ENCODE results near the gene MGAM2. TPM values are rescaled to one million over a fixed set of nuclear protein-coding genes. Genes with fewer than 3 reads are reported as not detected.

MGAM2 gene
- total RNA-seq, 3 donors from 2014 or later (not counting 1 experiment from before 2014, with no cell fraction given) = 0.73 to 1.9 (median 1.1) TPM

DNA sequence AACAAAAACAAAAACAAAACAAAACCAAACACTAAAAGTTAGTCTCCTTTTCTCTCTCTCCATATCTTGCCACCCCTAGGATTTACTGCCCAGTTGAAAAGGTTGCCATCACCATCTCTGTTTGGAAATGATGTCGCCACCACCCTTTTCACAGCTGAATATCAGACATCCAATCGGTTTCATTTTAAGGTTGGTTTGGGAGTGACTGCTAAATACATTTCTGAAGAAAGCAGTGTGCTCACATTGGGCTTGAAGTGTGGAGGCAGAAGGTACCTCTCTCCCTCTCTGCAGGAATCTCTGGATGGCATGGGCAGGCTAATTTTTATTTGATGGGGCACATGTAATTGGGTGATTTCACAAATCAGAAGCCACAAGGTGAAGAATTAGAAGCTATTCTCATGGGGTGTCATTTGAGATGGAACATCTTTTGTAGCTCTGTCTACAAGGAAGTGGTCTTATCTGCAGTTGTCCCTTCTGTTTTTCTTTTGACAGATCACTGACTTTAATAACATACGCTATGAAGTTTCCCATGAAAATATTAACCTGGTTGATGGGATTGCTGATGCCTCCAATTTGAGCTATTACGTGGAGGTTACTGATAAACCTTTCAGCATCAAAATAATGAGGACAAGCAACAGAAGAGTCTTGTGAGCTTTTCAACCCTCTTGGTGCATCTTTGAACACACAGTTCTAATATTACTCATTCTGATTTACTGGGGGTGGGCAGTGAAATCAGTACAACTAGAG lies 20.1 kb downstream of the MGAM2 start:
- no peak overlapping the region for H3K27ac ChIP-seq (ENCODE audit: low read length)
- Mint-ChIP-seq H3K27ac (no peak overlapping the region), H3K9me3 (no peaks in the 10 kb centered on the region), H3K4me3 (no peak overlapping the region), H3K27me3 (ENCODE audit: low read depth in 2 of 2) (peaks cover 0 to 2% of the 10 kb centered on the region in 2 donors), H3K36me3 (no peaks in the 10 kb centered on the region), H3K4me1 (no peaks in the 10 kb centered on the region)
- H3K4me1 ChIP-seq (ENCODE audit: control insufficient read depth, insufficient read depth, low read length) = no peaks in the 10 kb centered on the region
- peak in 1 of 3 donors; percentile 15 for ATAC-seq
- H3K36me3 ChIP-seq (ENCODE audit: control insufficient read depth, insufficient read depth, low read length) = no peaks in the 10 kb centered on the region
- no peaks in the 10 kb centered on the region for H3K27me3 ChIP-seq (ENCODE audit: control insufficient read depth, insufficient read depth, low read length)
- 94% methylated on average over 3 of the region's 4 CpGs for WGBS (ENCODE audit: insufficient coverage)
- H3K9me3 ChIP-seq (ENCODE audit: control insufficient read depth, insufficient read depth, low read length) = no peaks in the 10 kb centered on the region
- no peak overlapping the region for H3K4me3 ChIP-seq (ENCODE audit: low read length)
- TF ChIP-seq CTCF (IDR thresholded peaks at IDR 0.05) = no peak
- no peak for DNase-seq
- intact Hi-C loops (cut with micrococcal nuclease) = no loop called here

DNA sequence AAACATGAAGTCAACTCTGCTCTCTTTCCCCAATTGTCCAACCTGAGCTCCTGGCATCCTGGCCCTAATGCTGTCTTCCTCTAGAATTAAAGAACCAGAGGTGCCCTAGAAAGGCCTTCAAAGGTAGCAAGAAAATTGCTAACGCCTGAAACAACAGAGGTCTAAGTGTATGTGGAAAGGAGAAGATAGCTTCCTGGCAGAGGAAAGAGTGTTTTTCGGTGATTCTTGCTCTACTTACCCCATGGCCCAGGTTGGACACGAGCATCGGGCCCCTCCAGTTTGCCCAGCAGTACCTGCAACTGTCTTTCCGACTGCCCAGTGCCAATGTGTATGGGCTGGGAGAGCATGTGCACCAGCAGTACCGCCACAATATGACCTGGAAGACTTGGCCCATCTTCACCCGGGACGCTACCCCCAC lies 22.2 kb downstream of the MGAM2 start:
- no peaks in the 10 kb centered on the region for H3K36me3 Mint-ChIP-seq
- WGBS (ENCODE audit: insufficient coverage) = 96% methylated on average over 8 of the region's 8 CpGs

GRCh38 chr7:142134909-142135308 lies 23.4 kb downstream of the MGAM2 start:
- no peak overlapping the region for H3K27ac Mint-ChIP-seq
- intact Hi-C loops (cut with micrococcal nuclease) = no loop called here
- H3K4me1 ChIP-seq (ENCODE audit: control insufficient read depth, insufficient read depth, low read length) = no peaks in the 10 kb centered on the region
- TF ChIP-seq CTCF (IDR thresholded peaks at IDR 0.05) = no peak
- H3K27me3 Mint-ChIP-seq (ENCODE audit: low read depth in 2 of 2) = peaks cover 0 to 2% of the 10 kb centered on the region in 2 donors
- H3K4me3 ChIP-seq (ENCODE audit: low read length) = no peak overlapping the region
- H3K36me3 Mint-ChIP-seq = no peaks in the 10 kb centered on the region
- 93% methylated on average over 3 of the region's 3 CpGs for WGBS (ENCODE audit: insufficient coverage)
- no peaks in the 10 kb centered on the region for H3K36me3 ChIP-seq (ENCODE audit: control insufficient read depth, insufficient read depth, low read length)
- no peak overlapping the region for H3K4me3 Mint-ChIP-seq
- DNase-seq (no peak), ATAC-seq (no peak)
- H3K27ac ChIP-seq (ENCODE audit: low read length) = no peak overlapping the region
- no peaks in the 10 kb centered on the region for H3K27me3 ChIP-seq (ENCODE audit: control insufficient read depth, insufficient read depth, low read length)
- no peaks in the 10 kb centered on the region for H3K9me3 ChIP-seq (ENCODE audit: control insufficient read depth, insufficient read depth, low read length)
- H3K4me1 Mint-ChIP-seq = no peaks in the 10 kb centered on the region
- no peaks in the 10 kb centered on the region for H3K9me3 Mint-ChIP-seq

More for the DNA sequence above, 22.2 kb downstream of the MGAM2 start:
- Histone ChIP-seq H3K27ac (ENCODE audit: low read length) (no peak overlapping the region), H3K4me3 (ENCODE audit: low read length) (no peak overlapping the region), H3K9me3 (ENCODE audit: control insufficient read depth, insufficient read depth, low read length) (no peaks in the 10 kb centered on the region), H3K27me3 (ENCODE audit: control insufficient read depth, insufficient read depth, low read length) (no peaks in the 10 kb centered on the region), H3K4me1 (ENCODE audit: control insufficient read depth, insufficient read depth, low read length) (no peaks in the 10 kb centered on the region), H3K36me3 (ENCODE audit: control insufficient read depth, insufficient read depth, low read length) (no peaks in the 10 kb centered on the region)
- no peak overlapping the region for H3K4me3 Mint-ChIP-seq
- H3K27me3 Mint-ChIP-seq (ENCODE audit: low read depth in 2 of 2) = peaks cover 0 to 2% of the 10 kb centered on the region in 2 donors
- H3K4me1 Mint-ChIP-seq = no peaks in the 10 kb centered on the region
- H3K9me3 Mint-ChIP-seq = no peaks in the 10 kb centered on the region
- DNase-seq (no peak), ATAC-seq (no peak)
- TF ChIP-seq CTCF (IDR thresholded peaks at IDR 0.05) = no peak
- intact Hi-C loops (cut with micrococcal nuclease) = no loop called here
- H3K27ac Mint-ChIP-seq = no peak overlapping the region

GRCh38 chr7:142138996-142139395 lies 27.5 kb downstream of the MGAM2 start:
- no peaks in the 10 kb centered on the region for H3K36me3 Mint-ChIP-seq

More at GRCh38 chr7:142138996-142139395, 27.5 kb downstream of the MGAM2 start:
- H3K4me3 Mint-ChIP-seq = no peak overlapping the region
- H3K4me1 Mint-ChIP-seq = no peaks in the 10 kb centered on the region
- no peaks in the 10 kb centered on the region for H3K27me3 Mint-ChIP-seq (ENCODE audit: low read depth in 2 of 2)
- H3K27ac Mint-ChIP-seq = no peak overlapping the region
- whole genome bisulfite sequencing (ENCODE audit: insufficient coverage) = 100% methylated on average over 1 of the region's 2 CpGs
- DNase-seq (no peak), ATAC-seq (no peak)
- TF ChIP-seq CTCF (IDR thresholded peaks at IDR 0.05) = no peak
- Histone ChIP-seq H3K36me3 (ENCODE audit: control insufficient read depth, insufficient read depth, low read length) (no peaks in the 10 kb centered on the region), H3K27me3 (ENCODE audit: control insufficient read depth, insufficient read depth, low read length) (no peaks in the 10 kb centered on the region), H3K4me3 (ENCODE audit: low read length) (no peak overlapping the region), H3K9me3 (ENCODE audit: control insufficient read depth, insufficient read depth, low read length) (no peaks in the 10 kb centered on the region), H3K4me1 (ENCODE audit: control insufficient read depth, insufficient read depth, low read length) (no peaks in the 10 kb centered on the region), H3K27ac (ENCODE audit: low read length) (no peak overlapping the region)
- intact Hi-C loops (cut with micrococcal nuclease) = no loop called here
- H3K9me3 Mint-ChIP-seq = no peaks in the 10 kb centered on the region
